GM18867 (cell line): ENCODE data around the gene PDPR.
"Not testable (repeated sequence)": the region's sequence is repeated elsewhere in the genome, so short reads cannot be mapped to it uniquely, and the experiment has no call there.

Experiments
- ATAC-seq: cut with Tn5 transposase; IDR thresholded peaks from one replicate; pipeline ENCODE4 v1.9.1; 2021; ENCODE audit warnings: mild to moderate bottlenecking, moderate library complexity; ENCODE audit not compliant: unreplicated experiment

Gene PDPR

DNA sequence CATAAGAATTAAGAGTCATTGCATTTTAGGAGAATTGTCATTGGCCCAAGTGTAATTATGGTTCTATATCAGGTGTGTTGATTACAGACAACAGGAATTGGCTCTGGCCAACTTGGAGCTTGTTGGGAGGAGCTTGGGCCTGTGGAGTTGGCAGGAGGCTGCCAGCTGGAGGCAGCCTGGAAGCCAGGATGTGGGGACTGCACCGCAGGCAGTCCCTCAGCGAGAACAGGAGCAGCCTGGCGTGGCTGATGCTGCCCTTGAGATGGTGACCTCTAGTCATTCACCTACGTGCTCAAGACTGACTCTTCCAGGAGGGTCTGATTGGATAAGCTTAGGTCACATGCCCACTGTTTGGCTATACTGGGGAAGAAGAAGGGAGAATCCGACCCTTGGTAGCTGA, 13.6 kb downstream of the PDPR start:
- not testable (repeated sequence) for ATAC-seq

DNA sequence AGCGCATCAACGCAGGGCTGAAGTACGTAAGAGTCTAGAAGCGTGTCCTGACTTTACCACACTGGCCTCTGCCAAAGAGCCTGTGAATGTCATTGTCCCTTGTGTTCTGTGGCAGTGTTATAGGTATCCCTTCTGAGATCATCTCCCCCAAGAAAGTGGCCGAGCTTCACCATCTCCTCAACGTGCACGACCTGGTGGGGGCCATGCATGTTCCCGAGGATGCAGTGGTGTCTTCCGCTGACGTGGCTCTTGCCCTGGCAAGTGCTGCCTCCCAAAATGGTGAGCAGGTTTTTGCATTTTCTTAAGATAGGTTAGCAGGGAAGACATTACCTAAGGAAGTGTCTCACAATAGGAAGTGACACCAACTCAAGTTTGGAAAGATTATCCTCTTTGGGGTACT, 14.7 kb downstream of the PDPR start:
- not testable (repeated sequence) for ATAC-seq

DNA sequence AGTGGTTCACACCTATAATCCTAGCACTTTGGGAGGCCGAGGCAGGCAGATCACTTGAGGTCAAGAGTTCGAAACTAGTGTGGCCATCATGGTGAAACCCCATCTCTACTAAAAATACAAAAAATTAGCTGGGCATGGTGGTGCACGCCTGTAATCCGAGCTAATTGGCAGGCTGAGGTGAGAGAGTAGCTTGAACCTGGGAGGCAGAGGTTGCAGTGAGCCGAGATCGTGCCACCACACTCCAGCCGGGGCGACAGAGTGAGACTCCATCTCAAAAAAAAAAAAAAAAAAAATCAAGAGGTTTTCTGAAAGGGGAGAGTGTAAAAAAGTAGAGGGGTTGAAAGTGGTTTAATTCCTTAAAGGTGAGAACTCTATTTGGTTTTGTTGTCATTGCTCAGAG, 21.7 kb downstream of the PDPR start:
- not testable (repeated sequence) for ATAC-seq

DNA sequence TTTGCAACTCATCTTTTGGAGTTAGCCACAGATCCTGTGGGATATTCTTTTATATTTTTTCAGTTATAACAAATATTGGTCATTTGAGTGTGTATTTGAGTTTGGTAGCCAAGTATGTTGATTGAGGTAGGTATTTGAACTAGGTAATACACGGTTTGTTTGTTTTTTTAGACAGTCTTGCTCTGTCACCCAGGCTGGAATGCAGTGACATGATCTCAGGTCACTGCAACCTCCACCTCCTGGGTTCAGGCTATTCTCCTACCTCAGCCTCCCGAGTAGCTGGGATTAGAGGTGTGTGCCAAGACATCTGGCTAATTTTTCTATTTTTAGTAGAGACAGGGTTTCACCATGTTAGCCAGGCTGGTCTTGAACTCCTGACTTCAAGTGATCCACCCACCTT, 22.5 kb downstream of the PDPR start:
- ATAC-seq: not testable (repeated sequence)

- ATAC-seq: not testable (repeated sequence)
These were observed 28.6 kb downstream of the PDPR start for GRCh38 chr16:70142739-70143138.

GRCh38 chr16:70143231-70143895, 29.2 kb downstream of the PDPR start:
- ATAC-seq: not testable (repeated sequence)

- ATAC-seq: not testable (repeated sequence)
These were observed 33.7 kb downstream of the PDPR start for GRCh38 chr16:70147853-70148252.

DNA sequence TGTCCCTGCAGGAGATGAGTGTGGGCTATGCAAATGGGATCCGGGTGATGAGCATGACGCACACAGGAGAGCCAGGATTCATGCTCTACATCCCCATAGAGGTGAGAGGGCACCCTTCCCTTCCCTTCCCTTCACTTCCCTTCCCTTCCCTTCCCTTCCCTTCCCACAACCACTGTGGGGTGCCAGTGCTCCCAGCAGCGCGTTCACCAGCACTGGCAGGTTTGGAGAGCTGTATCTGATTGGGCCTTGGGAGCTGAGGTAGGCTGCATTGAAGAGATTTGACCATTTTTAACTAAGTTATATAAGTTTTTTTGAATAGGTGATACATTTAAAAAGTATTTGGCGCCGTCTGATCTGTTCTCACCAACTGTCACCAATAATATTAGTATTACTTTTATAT, 34.3 kb downstream of the PDPR start:
- ATAC-seq: not testable (repeated sequence)

- not testable (repeated sequence) for ATAC-seq
These were observed 35.2 kb downstream of the PDPR start for GRCh38 chr16:70149296-70149695.

DNA sequence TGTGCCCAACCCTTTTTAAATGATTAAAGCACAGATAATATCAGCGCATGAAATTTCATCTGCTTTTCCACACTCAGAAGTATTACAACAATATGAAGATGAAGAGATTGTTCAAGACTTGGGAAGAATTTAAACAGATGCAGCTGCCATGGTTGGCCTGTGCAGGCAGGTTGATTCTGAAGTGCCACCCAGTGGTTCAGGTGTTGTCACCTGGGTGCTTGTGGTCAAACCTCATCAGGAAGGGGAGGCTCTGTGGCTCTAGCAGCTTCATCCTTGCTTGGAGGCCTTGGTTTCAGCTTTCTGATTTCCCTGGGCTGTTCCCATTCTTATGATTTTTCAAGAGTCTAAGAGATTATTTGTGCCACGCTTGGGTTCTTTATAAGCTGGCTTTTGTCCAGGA, 37.3 kb downstream of the PDPR start:
- no peak for ATAC-seq

DNA sequence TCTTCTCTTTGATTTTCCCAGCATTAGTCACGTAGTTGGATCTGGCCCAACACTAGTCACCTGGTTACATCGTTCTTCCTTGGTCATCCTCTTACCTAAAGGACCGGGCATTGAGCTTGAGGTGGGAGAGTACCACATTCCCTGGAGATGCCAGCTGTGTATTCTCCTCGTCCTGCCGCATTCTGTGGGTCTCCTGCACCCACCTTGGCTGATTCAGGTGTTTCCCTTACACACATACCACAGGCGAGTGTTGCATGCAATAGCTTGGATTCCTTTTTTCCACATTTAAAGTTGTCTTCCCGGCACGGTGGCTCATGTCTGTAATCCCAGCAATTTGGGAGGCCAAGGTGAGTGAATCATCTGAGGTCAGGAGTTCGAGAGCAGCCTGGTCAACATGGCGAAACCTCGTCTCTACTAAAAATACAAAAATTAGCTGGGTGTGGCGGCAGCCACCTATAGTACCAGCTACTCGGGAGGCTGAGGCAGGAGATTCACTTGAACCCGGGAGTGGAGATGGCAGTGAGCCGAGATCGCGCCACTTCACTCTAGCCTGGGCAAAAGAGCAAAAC, 37.9 kb downstream of the PDPR start:
- no peak for ATAC-seq

DNA sequence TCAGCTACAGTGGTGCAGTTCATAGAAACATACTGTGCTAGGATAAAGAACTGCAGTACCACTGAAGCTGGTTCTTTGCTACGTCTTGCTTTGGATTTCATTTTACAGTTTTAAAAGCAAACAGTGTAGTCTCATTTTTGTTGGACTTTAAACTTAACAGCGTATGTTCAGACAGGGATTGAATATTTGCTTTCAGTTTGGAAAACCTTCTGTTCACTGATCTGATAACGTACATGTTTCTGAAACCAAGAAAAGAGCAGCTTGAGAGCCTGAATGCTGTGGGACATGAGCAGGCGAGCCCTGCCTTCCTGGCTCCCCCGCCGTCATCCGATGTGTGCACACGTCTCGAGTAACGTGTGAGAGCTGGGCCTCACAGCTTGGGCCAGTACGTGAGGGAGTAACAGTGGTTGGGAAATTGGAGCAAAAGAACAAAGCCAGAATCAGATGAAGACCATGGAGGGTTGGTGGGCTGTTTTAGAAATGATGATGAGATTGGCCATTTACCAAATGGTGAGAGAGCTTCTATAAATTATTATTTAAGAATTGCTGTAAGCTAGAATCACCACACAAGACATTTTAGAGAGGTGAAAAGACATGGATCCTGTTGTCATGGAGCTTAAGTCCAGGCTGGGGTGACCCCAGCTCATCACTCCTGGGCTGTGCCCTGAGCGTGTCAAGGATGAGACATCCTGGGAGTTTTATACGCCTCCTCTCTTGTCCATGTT, 38.6 kb downstream of the PDPR start:
- ATAC-seq: no peak

DNA sequence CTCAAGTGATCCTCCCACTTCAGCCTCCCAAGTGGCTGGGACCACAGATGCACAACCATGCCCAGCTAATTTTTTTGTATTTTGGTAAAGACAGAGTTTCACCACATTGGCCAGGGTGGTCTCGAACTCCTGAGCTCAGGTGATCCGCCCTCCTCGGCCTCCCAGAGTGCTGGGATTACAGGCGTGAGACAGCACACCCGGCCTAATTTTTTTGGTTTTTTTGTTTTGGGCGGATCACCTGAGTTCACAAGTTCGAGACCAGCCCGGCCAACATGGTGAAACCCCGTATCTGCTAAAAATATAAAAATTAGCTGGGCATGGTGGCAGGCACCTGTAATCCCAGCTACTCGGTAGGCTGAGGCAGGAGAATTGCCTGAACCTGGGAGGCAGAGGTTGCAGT, 40.6 kb downstream of the PDPR start:
- ATAC-seq: not testable (repeated sequence)

- ATAC-seq: no peak
These were observed 42.3 kb downstream of the PDPR start for GRCh38 chr16:70156207-70156978.

- ATAC-seq: no peak
These were observed 43.0 kb downstream of the PDPR start for GRCh38 chr16:70157105-70157476.

GRCh38 chr16:70157477-70158260, 43.5 kb downstream of the PDPR start:
- ATAC-seq: no peak

DNA sequence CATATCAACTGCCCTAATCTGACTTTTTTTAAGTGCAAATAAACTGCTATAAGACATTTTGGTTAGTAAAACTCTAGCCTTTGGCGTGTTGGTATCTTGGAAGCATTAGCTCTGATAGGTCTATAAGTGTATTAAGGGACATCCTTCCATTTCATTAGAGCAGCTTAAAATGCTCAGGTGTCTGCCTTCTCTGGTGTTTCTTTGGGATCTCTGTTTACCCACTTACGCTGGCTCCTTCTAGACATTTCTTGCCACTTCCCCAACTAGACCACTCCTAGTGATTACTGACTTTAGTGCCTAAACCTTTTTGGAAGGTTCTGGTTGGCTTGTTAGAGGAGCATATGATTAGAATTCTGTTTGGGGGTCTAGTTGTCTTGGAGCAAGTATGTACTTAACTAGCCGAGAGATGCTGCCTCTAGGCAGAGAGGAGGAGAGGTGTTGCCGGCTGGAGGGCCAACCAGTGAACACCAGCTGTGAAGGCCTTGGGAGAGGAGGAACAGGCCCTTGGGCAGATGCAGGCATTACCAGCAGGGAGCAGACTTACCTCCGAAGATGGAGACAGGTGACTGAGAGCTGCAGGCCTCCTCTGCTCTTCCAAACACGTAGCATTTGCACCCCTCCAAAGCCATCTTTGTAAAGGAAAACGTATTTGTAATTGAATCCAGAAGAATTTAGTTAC, 44.3 kb downstream of the PDPR start:
- no peak for ATAC-seq

GRCh38 chr16:70159355-70160348, 45.5 kb downstream of the PDPR start:
- ATAC-seq: no peak

DNA sequence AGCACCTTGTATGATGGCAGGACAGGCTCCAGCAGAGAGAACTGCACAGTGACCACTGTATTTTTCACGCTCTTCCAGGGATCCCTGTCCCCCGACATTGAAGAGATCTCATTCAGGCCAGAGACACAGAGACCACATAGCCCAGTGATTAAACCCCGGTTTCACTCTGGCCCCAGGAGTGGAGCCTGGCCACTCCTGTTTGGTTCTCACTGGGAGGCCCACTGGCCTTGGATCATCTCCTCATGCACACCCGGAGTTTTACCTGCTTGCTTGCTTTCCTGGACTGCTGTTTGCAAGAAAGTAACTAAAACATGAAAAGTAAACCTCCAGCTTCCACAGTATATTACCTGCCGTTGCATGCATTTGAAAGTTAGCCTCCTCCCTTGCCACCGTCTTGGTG, 46.3 kb downstream of the PDPR start:
- no peak for ATAC-seq
